ENCODE measurements around the gene TDRD6. TPM values are rescaled to one million over a fixed set of nuclear protein-coding genes. Genes with fewer than 3 reads are reported as not detected.

TDRD6 gene
- polyA plus RNA-seq, 2 of the 4 experiments (the other 2 are of a cell fraction): 0.03 TPM; not detected in 1

- TF ChIP-seq REST (IDR thresholded peaks at IDR 0.05) (no peak), SMC3 (IDR thresholded peaks at IDR 0.05) (no peak)
Observed at GRCh38 chr6:46711491-46711890, 23.8 kb downstream of the TDRD6 start (continued).

- CTCF ChIA-PET: interaction anchor here (1.0 kb wide), 1 partner anchor 9 kb away, joined by 3 read pairs; no protein-coding TSS in a partner anchor
- Histone ChIP-seq H3K4me2 (no peak overlapping the region), H3K4me1 (no peaks in the 10 kb centered on the region), H3K27ac (no peak overlapping the region), H3K4me3 (no peak overlapping the region), H3K9me3 (no peaks in the 10 kb centered on the region)
- TF ChIP-seq ESRRA (IDR thresholded peaks at IDR 0.05; ENCODE audit: borderline replicate concordance, low read length): no peak
- TF ChIP-seq BHLHE40 (IDR thresholded peaks at IDR 0.05; ENCODE audit: low read depth, low read length): no peak
- TF ChIP-seq HOXA7 (CRISPR knock-in tag; IDR thresholded peaks at IDR 0.05): no peak
- TF ChIP-seq HEYL (CRISPR knock-in tag; IDR thresholded peaks at IDR 0.05): no peak
- ATAC-seq (no peak), DNase-seq (ENCODE audit: low read depth in 1 of 2, low spot score in 1 of 2) (no peak), FAIRE-seq (no peak)
- POLR2A ChIA-PET: no interaction called here
Observed at GRCh38 chr6:46715141-46715540, 27.5 kb downstream of the TDRD6 start.

GRCh38 chr6:46719099-46719498 lies 31.4 kb downstream of the TDRD6 start:
- Histone ChIP-seq H3K9me3 (no peaks in the 10 kb centered on the region), H3K4me1 (no peaks in the 10 kb centered on the region), H3K4me3 (no peak overlapping the region), H3K27ac (no peak overlapping the region), H3K4me2 (no peak overlapping the region)
- 13% methylated on average over 1 of the region's 1 CpG for WGBS (ENCODE audit: missing lambda C conversion rate)
- FAIRE-seq: no peak
- no peak for TF ChIP-seq MYC (IDR thresholded peaks at IDR 0.05; ENCODE audit: borderline replicate concordance, low read length)
- TF ChIP-seq RNF2 (IDR thresholded peaks at IDR 0.05; ENCODE audit: borderline replicate concordance, low read depth): no peak
- TF ChIP-seq USF2 (IDR thresholded peaks at IDR 0.05): no peak
- no peak for TF ChIP-seq RARB (CRISPR knock-in tag; IDR thresholded peaks at IDR 0.05)
- TF ChIP-seq EP300 (IDR thresholded peaks at IDR 0.05): no peak
- no peak for TF ChIP-seq JUNB (IDR thresholded peaks at IDR 0.05)
- DNase-seq (ENCODE audit: low read depth in 1 of 2, low spot score in 1 of 2): no peak
- POLR2A ChIA-PET: no interaction called here
- CTCF ChIA-PET: interaction anchor here (0.5 to 1.0 kb wide), 2 partner anchors 15 to 33 kb away, joined by 3 read pairs; no protein-coding TSS in a partner anchor
- no peak for ATAC-seq

- CTCF ChIA-PET: no interaction called here
- FAIRE-seq: no peak
Observed at GRCh38 chr6:46720401-46720800, 32.7 kb downstream of the TDRD6 start.

GRCh38 chr6:46729787-46730326 lies 42.2 kb downstream of the TDRD6 start:
- no CpG with 5 or more reads among the region's 1 CpG for WGBS (ENCODE audit: missing lambda C conversion rate)
- ChIA-PET CTCF (no interaction called here), POLR2A (no interaction called here)
- Histone ChIP-seq H3K27ac (no peak overlapping the region), H3K4me1 (no peaks in the 10 kb centered on the region), H3K4me3 (no peak overlapping the region), H3K9me3 (no peaks in the 10 kb centered on the region), H3K4me2 (no peak overlapping the region)
- FAIRE-seq (no peak), DNase-seq (ENCODE audit: low read depth in 1 of 2, low spot score in 1 of 2) (no peak), ATAC-seq (no peak)
- TF ChIP-seq ZFP36 (IDR thresholded peaks at IDR 0.05; ENCODE audit: borderline replicate concordance, partially characterized antibody): no peak
- no peak for TF ChIP-seq CTCF (IDR thresholded peaks at IDR 0.05)
- no peak for TF ChIP-seq NFE2L2 (conservative IDR thresholded peaks at IDR 0.05; ENCODE audit: low read length)
- no peak for TF ChIP-seq RARB (CRISPR knock-in tag; IDR thresholded peaks at IDR 0.05)
- TF ChIP-seq FOSB (CRISPR knock-in tag; IDR thresholded peaks at IDR 0.05): no peak
- TF ChIP-seq SREBF2 (IDR thresholded peaks at IDR 0.05): no peak
- TF ChIP-seq HOXB5 (CRISPR knock-in tag; IDR thresholded peaks at IDR 0.05): no peak
- TF ChIP-seq TP53 (CRISPR knock-in tag; IDR thresholded peaks at IDR 0.05): no peak
- TF ChIP-seq KDM5A (IDR thresholded peaks at IDR 0.05): no peak
- no peak for TF ChIP-seq ESRRA (IDR thresholded peaks at IDR 0.05; ENCODE audit: borderline replicate concordance, low read length)
- TF ChIP-seq POLR2A (IDR thresholded peaks at IDR 0.05; ENCODE audit: low read length): no peak
- no peak for TF ChIP-seq CBX2 (IDR thresholded peaks at IDR 0.05; ENCODE audit: borderline replicate concordance, low read depth)
- TF ChIP-seq JUNB (IDR thresholded peaks at IDR 0.05): no peak

More at GRCh38 chr6:46720401-46720800, 32.7 kb downstream of the TDRD6 start:
- Histone ChIP-seq H3K9me3 (no peaks in the 10 kb centered on the region), H3K4me2 (no peak overlapping the region), H3K4me1 (no peaks in the 10 kb centered on the region), H3K4me3 (no peak overlapping the region), H3K27ac (no peak overlapping the region)
- DNase-seq (ENCODE audit: low read depth in 1 of 2, low spot score in 1 of 2): no peak
- POLR2A ChIA-PET: no interaction called here
- WGBS (ENCODE audit: missing lambda C conversion rate): 0% methylated on average over 1 of the region's 1 CpG
- ATAC-seq: no peak
- no peak for TF ChIP-seq CBX8 (IDR thresholded peaks at IDR 0.05)
